ENCODE measurements around the gene TRPC6. TPM values are rescaled to one million over a fixed set of nuclear protein-coding genes. Genes with fewer than 3 reads are reported as not detected.

Gene TRPC6
- total RNA-seq, 1 experiment from 2014 or later = 1.3 TPM

DNA sequence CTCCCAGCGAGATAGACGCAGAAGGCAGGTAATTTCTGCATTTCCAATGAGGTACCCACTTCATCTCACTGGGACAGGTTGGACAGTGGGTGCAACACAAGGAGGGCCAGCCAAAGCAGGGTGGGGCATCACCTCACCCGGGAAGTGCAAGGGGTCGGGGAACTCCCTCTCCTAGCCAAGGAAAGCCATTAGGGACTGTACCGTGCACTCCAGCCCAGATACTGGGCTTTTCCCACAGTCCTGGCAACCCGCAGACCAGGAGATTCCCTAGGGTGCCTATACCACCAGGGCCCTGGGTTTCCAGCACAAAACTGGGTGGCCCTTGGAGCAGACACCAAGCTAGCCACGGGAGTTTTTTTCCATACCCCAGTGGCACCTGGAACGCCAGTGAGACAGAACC, 17.2 kb downstream of the TRPC6 start (continued):
- TF ChIP-seq, protein P1, sequence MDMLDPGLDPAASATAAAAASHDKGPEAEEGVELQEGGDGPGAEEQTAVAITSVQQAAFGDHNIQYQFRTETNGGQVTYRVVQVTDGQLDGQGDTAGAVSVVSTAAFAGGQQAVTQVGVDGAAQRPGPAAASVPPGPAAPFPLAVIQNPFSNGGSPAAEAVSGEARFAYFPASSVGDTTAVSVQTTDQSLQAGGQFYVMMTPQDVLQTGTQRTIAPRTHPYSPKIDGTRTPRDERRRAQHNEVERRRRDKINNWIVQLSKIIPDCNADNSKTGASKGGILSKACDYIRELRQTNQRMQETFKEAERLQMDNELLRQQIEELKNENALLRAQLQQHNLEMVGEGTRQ (CRISPR knock-in tag; IDR thresholded peaks at IDR 0.05) = no peak

DNA sequence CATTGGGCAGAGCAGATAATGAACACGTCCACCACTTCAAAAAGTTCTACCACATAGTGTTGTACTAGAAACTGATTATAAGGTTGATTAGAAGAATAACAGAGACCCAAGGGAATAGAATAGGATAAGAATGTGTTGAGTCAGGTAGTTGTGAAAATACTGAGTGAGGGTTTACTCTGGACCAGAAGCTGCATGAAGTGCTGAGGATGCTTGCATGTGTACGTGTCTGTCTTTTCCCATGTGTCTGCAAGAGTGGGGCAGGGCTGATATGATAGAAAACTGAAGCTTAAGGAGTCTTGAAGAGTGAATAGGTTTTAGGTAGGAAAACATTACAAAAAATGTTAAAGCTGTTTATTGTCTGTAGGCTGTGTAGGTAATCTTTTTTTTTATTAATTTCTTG, 20.6 kb downstream of the TRPC6 start:
- Mint-ChIP-seq H3K36me3 (no peaks in the 10 kb centered on the region), H3K4me1 (peaks cover 11% of the 10 kb centered on the region), H3K9me3 (no peaks in the 10 kb centered on the region; the same call in 1 of the 2 replicates), H3K27me3 (ENCODE audit: low read depth) (no peaks in the 10 kb centered on the region), H3K4me3 (no peak overlapping the region), H3K27ac (no peak overlapping the region)
- TF ChIP-seq, protein P1 (CRISPR knock-in tag; IDR thresholded peaks at IDR 0.05) = no peak
- TF ChIP-seq, protein P2, sequence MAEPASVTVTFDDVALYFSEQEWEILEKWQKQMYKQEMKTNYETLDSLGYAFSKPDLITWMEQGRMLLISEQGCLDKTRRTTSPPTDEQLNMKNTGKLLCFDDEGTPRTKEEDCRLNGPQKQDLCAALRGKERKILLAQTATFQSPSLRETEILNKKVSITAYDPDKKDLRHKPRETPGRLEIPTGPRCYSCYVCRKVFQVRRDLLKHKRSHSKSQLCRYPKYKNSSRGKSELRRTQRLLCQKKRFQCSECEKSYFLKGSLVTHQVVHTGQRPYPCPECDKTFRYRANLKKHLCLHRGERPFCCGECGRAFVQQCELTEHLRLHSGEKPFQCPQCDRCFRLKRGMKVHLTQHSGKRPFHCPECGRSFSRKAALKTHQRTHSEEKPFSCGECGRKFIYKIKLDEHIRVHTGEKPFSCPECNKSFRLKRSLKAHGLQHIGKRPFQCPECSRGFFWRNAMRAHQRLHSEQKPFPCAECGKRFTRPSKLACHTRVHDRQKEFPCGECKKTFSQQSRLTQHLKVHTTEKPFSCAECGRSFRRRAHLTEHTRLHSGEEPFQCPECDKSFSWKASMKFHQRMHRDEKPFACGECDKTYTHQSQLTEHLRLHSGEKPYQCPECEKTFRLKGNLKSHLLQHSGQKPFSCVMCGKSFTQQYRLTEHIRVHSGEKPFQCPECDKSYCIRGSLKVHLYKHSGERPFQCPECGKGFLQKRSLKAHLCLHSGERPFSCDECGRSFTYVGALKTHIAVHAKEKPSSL (CRISPR knock-in tag; conservative IDR thresholded peaks at IDR 0.05) = no peak
- TF ChIP-seq, protein P3, sequence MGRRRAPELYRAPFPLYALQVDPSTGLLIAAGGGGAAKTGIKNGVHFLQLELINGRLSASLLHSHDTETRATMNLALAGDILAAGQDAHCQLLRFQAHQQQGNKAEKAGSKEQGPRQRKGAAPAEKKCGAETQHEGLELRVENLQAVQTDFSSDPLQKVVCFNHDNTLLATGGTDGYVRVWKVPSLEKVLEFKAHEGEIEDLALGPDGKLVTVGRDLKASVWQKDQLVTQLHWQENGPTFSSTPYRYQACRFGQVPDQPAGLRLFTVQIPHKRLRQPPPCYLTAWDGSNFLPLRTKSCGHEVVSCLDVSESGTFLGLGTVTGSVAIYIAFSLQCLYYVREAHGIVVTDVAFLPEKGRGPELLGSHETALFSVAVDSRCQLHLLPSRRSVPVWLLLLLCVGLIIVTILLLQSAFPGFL (CRISPR knock-in tag; IDR thresholded peaks at IDR 0.05; ENCODE audit: borderline replicate concordance) = no peak
- no peak for TF ChIP-seq SMAD3 (CRISPR knock-in tag; IDR thresholded peaks at IDR 0.05; ENCODE audit: borderline replicate concordance)
- no peak for TF ChIP-seq TCF7 (CRISPR knock-in tag; IDR thresholded peaks at IDR 0.05; ENCODE audit: low read depth)
- TF ChIP-seq JUN (CRISPR knock-in tag; IDR thresholded peaks at IDR 0.05) = no peak
- TF ChIP-seq, protein P4, sequence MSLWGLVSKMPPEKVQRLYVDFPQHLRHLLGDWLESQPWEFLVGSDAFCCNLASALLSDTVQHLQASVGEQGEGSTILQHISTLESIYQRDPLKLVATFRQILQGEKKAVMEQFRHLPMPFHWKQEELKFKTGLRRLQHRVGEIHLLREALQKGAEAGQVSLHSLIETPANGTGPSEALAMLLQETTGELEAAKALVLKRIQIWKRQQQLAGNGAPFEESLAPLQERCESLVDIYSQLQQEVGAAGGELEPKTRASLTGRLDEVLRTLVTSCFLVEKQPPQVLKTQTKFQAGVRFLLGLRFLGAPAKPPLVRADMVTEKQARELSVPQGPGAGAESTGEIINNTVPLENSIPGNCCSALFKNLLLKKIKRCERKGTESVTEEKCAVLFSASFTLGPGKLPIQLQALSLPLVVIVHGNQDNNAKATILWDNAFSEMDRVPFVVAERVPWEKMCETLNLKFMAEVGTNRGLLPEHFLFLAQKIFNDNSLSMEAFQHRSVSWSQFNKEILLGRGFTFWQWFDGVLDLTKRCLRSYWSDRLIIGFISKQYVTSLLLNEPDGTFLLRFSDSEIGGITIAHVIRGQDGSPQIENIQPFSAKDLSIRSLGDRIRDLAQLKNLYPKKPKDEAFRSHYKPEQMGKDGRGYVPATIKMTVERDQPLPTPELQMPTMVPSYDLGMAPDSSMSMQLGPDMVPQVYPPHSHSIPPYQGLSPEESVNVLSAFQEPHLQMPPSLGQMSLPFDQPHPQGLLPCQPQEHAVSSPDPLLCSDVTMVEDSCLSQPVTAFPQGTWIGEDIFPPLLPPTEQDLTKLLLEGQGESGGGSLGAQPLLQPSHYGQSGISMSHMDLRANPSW (CRISPR knock-in tag; conservative IDR thresholded peaks at IDR 0.05; ENCODE audit: low read depth) = no peak
- no peak for TF ChIP-seq ETV6 (CRISPR knock-in tag; IDR thresholded peaks at IDR 0.05)
- TF ChIP-seq MXD4 (CRISPR knock-in tag; IDR thresholded peaks at IDR 0.05; ENCODE audit: borderline replicate concordance) = no peak
- TF ChIP-seq, protein P5, sequence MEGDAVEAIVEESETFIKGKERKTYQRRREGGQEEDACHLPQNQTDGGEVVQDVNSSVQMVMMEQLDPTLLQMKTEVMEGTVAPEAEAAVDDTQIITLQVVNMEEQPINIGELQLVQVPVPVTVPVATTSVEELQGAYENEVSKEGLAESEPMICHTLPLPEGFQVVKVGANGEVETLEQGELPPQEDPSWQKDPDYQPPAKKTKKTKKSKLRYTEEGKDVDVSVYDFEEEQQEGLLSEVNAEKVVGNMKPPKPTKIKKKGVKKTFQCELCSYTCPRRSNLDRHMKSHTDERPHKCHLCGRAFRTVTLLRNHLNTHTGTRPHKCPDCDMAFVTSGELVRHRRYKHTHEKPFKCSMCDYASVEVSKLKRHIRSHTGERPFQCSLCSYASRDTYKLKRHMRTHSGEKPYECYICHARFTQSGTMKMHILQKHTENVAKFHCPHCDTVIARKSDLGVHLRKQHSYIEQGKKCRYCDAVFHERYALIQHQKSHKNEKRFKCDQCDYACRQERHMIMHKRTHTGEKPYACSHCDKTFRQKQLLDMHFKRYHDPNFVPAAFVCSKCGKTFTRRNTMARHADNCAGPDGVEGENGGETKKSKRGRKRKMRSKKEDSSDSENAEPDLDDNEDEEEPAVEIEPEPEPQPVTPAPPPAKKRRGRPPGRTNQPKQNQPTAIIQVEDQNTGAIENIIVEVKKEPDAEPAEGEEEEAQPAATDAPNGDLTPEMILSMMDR (IDR thresholded peaks at IDR 0.05) = no peak
- TF ChIP-seq, protein P6, sequence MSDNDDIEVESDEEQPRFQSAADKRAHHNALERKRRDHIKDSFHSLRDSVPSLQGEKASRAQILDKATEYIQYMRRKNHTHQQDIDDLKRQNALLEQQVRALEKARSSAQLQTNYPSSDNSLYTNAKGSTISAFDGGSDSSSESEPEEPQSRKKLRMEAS (CRISPR knock-in tag; IDR thresholded peaks at IDR 0.05) = no peak
- TF ChIP-seq NFE2L1 (CRISPR knock-in tag; IDR thresholded peaks at IDR 0.05) = no peak
- DNase-seq (ENCODE audit: low spot score) = no peak
- ChIA-PET POLR2A (no interaction called here), CTCF (no interaction called here)
- no peak for ATAC-seq

DNA sequence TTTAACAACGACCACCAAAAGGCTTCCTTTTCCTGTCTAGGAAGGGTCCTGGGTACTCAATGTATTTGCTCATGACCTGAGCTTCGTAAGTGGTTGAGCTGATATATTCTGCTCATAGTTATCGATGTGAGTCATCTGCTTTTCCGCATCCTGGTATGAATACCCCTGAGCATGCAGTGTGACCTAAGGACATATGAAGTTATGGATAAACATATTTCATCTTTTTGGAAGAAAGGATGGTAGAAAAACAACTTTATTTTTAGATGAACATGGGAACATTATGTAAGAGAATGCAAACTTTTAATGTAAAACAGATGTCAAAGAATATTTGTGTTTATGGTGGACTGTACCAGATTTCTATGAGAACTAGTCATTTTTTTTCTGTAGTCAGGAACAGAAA, 28.4 kb downstream of the TRPC6 start:
- H3K36me3 Mint-ChIP-seq = no peaks in the 10 kb centered on the region
- H3K9me3 Mint-ChIP-seq = no peaks in the 10 kb centered on the region
- no peaks in the 10 kb centered on the region for H3K27me3 Mint-ChIP-seq (ENCODE audit: low read depth)
- ChIA-PET CTCF (no interaction called here), POLR2A (no interaction called here)
- no peak for TF ChIP-seq SMAD4 (CRISPR knock-in tag; IDR thresholded peaks at IDR 0.05)
- no peak for TF ChIP-seq TP53 (CRISPR knock-in tag; IDR thresholded peaks at IDR 0.05)
- TF ChIP-seq, protein P7, sequence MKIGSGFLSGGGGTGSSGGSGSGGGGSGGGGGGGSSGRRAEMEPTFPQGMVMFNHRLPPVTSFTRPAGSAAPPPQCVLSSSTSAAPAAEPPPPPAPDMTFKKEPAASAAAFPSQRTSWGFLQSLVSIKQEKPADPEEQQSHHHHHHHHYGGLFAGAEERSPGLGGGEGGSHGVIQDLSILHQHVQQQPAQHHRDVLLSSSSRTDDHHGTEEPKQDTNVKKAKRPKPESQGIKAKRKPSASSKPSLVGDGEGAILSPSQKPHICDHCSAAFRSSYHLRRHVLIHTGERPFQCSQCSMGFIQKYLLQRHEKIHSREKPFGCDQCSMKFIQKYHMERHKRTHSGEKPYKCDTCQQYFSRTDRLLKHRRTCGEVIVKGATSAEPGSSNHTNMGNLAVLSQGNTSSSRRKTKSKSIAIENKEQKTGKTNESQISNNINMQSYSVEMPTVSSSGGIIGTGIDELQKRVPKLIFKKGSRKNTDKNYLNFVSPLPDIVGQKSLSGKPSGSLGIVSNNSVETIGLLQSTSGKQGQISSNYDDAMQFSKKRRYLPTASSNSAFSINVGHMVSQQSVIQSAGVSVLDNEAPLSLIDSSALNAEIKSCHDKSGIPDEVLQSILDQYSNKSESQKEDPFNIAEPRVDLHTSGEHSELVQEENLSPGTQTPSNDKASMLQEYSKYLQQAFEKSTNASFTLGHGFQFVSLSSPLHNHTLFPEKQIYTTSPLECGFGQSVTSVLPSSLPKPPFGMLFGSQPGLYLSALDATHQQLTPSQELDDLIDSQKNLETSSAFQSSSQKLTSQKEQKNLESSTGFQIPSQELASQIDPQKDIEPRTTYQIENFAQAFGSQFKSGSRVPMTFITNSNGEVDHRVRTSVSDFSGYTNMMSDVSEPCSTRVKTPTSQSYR (CRISPR knock-in tag; IDR thresholded peaks at IDR 0.05) = no peak
- no peak for TF ChIP-seq RORB (CRISPR knock-in tag; IDR thresholded peaks at IDR 0.05)
- no peak overlapping the region for H3K27ac Mint-ChIP-seq
- ATAC-seq (no peak), DNase-seq (ENCODE audit: low spot score) (no peak)
- H3K4me1 Mint-ChIP-seq = no peaks in the 10 kb centered on the region
- H3K4me3 Mint-ChIP-seq = no peak overlapping the region

All from WTC11 (cell line).